K562 (cell line): ENCODE data around the gene ITGAL. TPM values are rescaled to one million over a fixed set of nuclear protein-coding genes. Genes with fewer than 3 reads are reported as not detected.

Experiments
- ATF1 ChIP-seq, 2 experiments: fragments of 450-650 bp in 1 of 2; IDR thresholded peaks; 2 replicates each; pipeline ENCODE4 v1.6.1; 2016; ENCODE audit warnings: missing compliant biosample characterization in 1 of 2, missing genetic modification characterization in 1 of 2
- ELF1 ChIP-seq: fragments of 200-800 bp; sonication (Bioruptor generic); IDR thresholded peaks from 2 replicates; pipeline ENCODE4 v1.6.1; 2016; ENCODE audit warnings: missing genetic modification characterization, missing compliant biosample characterization
- FOXM1 ChIP-seq, 2 experiments: fragments of 450-650 bp in 1 of 2; sonication (generic) in 1 of 2; formaldehyde crosslinking in 1 of 2; IDR thresholded peaks; 2 replicates each; pipeline versions ENCODE4 v1.6.1 to v1.9.0; 2017 to 2022; ENCODE audit warnings: low read depth in 2 of 2, mild to moderate bottlenecking in 2 of 2, missing genetic modification reagents in 1 of 2, moderate library complexity in 1 of 2
- HIVEP1 ChIP-seq: fragments of 250-450 bp; sonication (Bioruptor Pico); IDR thresholded peaks from 2 replicates; pipeline ENCODE4 v1.4.0; 2020; ENCODE audit warnings: mild to moderate bottlenecking
- MCM3 ChIP-seq: fragments of 450-650 bp; IDR thresholded peaks from 2 replicates; pipeline ENCODE4 v1.6.1; 2016
- MNT ChIP-seq, 2 experiments: fragments of 450-650 bp; conservative IDR thresholded peaks; 2 replicates each; pipeline ENCODE4 v1.6.1; 2017; ENCODE audit warnings: mild to moderate bottlenecking in 2 of 2, moderate library complexity in 2 of 2
- MTA1 ChIP-seq: fragments of 450-650 bp; IDR thresholded peaks from 2 replicates; pipeline ENCODE4 v1.6.1; 2017; ENCODE audit warnings: borderline replicate concordance
- MYNN ChIP-seq, 2 experiments: sonication (generic); formaldehyde crosslinking in 1 of 2; IDR thresholded peaks; 2 replicates each; pipeline versions ENCODE4 v1.5.0 to v1.6.1; 2016 to 2020; ENCODE audit warnings: antibody characterized with exemption in 1 of 2, missing genetic modification reagents in 1 of 2
- NBN ChIP-seq: fragments of 450-650 bp; IDR thresholded peaks from 2 replicates; pipeline ENCODE4 v1.6.1; 2016; ENCODE audit warnings: low read depth, mild to moderate bottlenecking
- PHB2 ChIP-seq: fragments of 450-650 bp; IDR thresholded peaks from 2 replicates; pipeline ENCODE4 v1.6.1; 2017; ENCODE audit warnings: low read depth
- RAD51 ChIP-seq: fragments of 450-650 bp; IDR thresholded peaks from 2 replicates; pipeline ENCODE4 v1.7.1; 2016; ENCODE audit warnings: low read depth, mild to moderate bottlenecking, borderline replicate concordance
- RNF219 ChIP-seq: fragments of 250-450 bp; sonication (Bioruptor Pico); IDR thresholded peaks from 2 replicates; pipeline ENCODE4 v1.5.0; 2022; ENCODE audit warnings: mild to moderate bottlenecking
- TRIM24 ChIP-seq, 2 experiments: fragments of 450-650 bp; IDR thresholded peaks; 2 replicates each; pipeline ENCODE4 v1.6.1; 2016
- TRIM28 ChIP-seq: fragments of 450-650 bp; IDR thresholded peaks from 2 replicates; pipeline ENCODE4 v1.6.1; 2017
- ZBTB7A ChIP-seq: IDR thresholded peaks from 2 replicates; pipeline ENCODE4 v1.6.1; 2011; ENCODE audit warnings: low read depth, mild to moderate bottlenecking, low read length, moderate library complexity, borderline replicate concordance; ENCODE audit not compliant: control insufficient read depth
- ZNF146 ChIP-seq: IDR thresholded peaks from one replicate; pipeline ENCODE4 v1.6.1; 2018; ENCODE audit warnings: missing compliant biosample characterization; ENCODE audit not compliant: unreplicated experiment
- ZNF239 ChIP-seq: fragments of 250-450 bp; sonication (Bioruptor Pico); IDR thresholded peaks from 2 replicates; pipeline ENCODE4 v1.4.0; 2020; ENCODE audit warnings: mild to moderate bottlenecking
- ZNF277 ChIP-seq: fragments of 250-450 bp; sonication (Bioruptor Pico); IDR thresholded peaks from 2 replicates; pipeline ENCODE4 v1.8.0; 2022; ENCODE audit warnings: inconsistent platforms, mild to moderate bottlenecking, moderate library complexity, borderline replicate concordance
- ZNF518B ChIP-seq: fragments of 250-450 bp; sonication (Bioruptor Pico); IDR thresholded peaks from 2 replicates; pipeline ENCODE4 v1.5.0; 2021; ENCODE audit warnings: mild to moderate bottlenecking, moderate library complexity
- ZSCAN32 ChIP-seq: fragments of 450-650 bp; formaldehyde crosslinking; IDR thresholded peaks from 2 replicates; pipeline ENCODE4 v1.4.0; 2020; ENCODE audit warnings: mild to moderate bottlenecking, moderate library complexity
- polyA plus RNA-seq, 8 experiments: library from polyadenylated mRNA; depleted of rRNA in 4 of 8; stranded (reverse) in 5 of 8; unstranded in 3 of 8; fragments of >200 nt; fragmentation: Nextera tagmentation in 2 of 8; fragmentation: Illumina TruSeq in 1 of 8; extraction: Ambion mirVana in 2 of 8; extraction: Trizol in 1 of 8; gene quantifications; 2 replicates each; pipeline versions ENCODE4 v1.2.1 to v1.2.3, GENCODE V29; 2011 to 2014; ENCODE audit warnings: inconsistent platforms in 1 of 8, missing spikeins in 1 of 8
- total RNA-seq, 7 experiments: library from RNA; depleted of rRNA in 6 of 7; stranded (reverse); fragments of >200 nt in 6 of 7; fragmentation: Illumina TruSeq in 2 of 7; extraction: Trizol in 2 of 7; gene quantifications; 2 replicates each; pipeline versions ENCODE4 v1.2.1 to v1.2.3, GENCODE V29; 2011 to 2021; ENCODE audit warnings: low replicate concordance in 1 of 7

The ITGAL gene
- total and polyA plus RNA-seq, 9 of the 15 experiments (the other 6 are each of a cell fraction or from before 2014, with no cell fraction given), result 0.01 to 0.53 TPM; not detected in 7

GRCh38 chr16:30430428-30430970 lies 42.0 kb upstream of the ITGAL start (continued):
- peak; percentile 7; the same call in 1 of the 2 replicates for TF ChIP-seq NBN
- no peak for TF ChIP-seq HIVEP1
- no peak for TF ChIP-seq MYNN (IDR thresholded peaks at IDR 0.05)
- TF ChIP-seq MYNN (CRISPR knock-in tag; IDR thresholded peaks at IDR 0.05), result no peak
- TF ChIP-seq ZNF518B (CRISPR knock-in tag), result no peak
- no peak for TF ChIP-seq MTA1
- TF ChIP-seq PHB2, result no peak
- TF ChIP-seq TRIM28, result peak; percentile 56; the same call in 1 of the 2 replicates
- no peak for TF ChIP-seq ZSCAN32 (CRISPR knock-in tag)
- TF ChIP-seq RNF219 (CRISPR knock-in tag), result no peak
- peak; percentile 10 for TF ChIP-seq ZNF146
- no peak; the same call in 1 of the 2 replicates for TF ChIP-seq ZBTB7A
- no peak for TF ChIP-seq ATF1 (CRISPR knock-in tag; IDR thresholded peaks at IDR 0.05)
- TF ChIP-seq ATF1 (tag; IDR thresholded peaks at IDR 0.05), result peak; percentile 71
- TF ChIP-seq FOXM1 (IDR thresholded peaks at IDR 0.05; ENCODE audit: low read depth), result no peak
- TF ChIP-seq FOXM1 (CRISPR knock-in tag; IDR thresholded peaks at IDR 0.05; ENCODE audit: low read depth), result 0 out of 2 replicates have a peak, but pooled peaks have one; percentile 27
- peak; percentile 60 for TF ChIP-seq RAD51
- TF ChIP-seq TRIM24 (IDR thresholded peaks at IDR 0.05), result 0 out of 4 replicates have a peak, but pooled peaks of 1 of the 2 experiments have one; percentile 9
- 0 out of 2 replicates have a peak, but pooled peaks have one; percentile 33 for TF ChIP-seq ELF1
- TF ChIP-seq ZNF277 (CRISPR knock-in tag), result no peak
- TF ChIP-seq MNT (conservative IDR thresholded peaks at IDR 0.05), result peak in 1 of 2 experiments; percentile 1; a peak in 2 of 4 replicates
- no peak for TF ChIP-seq MCM3
- no peak for TF ChIP-seq ZNF239 (CRISPR knock-in tag)
